HEK293T (cell line): Measurements from ENCODE around the gene KCTD15.

Experiments used
- CTCF ChIA-PET: fragments of 350-600 bp; formaldehyde crosslinking; extraction: SDS; loops from one replicate; lab custom pipeline; 2021; ENCODE audit warnings: antibody characterized with exemption, inconsistent platforms; lab: Yijun Ruan, JAX
- POLR2A ChIA-PET: fragments of 350-600 bp; formaldehyde crosslinking; extraction: SDS; loops from one replicate; lab custom pipeline; 2020; ENCODE audit warnings: antibody characterized with exemption, inconsistent platforms; lab: Yijun Ruan, JAX
- DNase-seq: peaks from one replicate; pipeline ENCODE4 v3.0.0; 2012; ENCODE audit warnings: mixed read lengths; ENCODE audit errors: extremely low spot score
- ARNT ChIP-seq: fragments of 450-650 bp; IDR thresholded peaks from 2 replicates; pipeline ENCODE4 v1.6.1; 2017; ENCODE audit warnings: mild to moderate bottlenecking
- BHLHE40 ChIP-seq: fragments of 450-650 bp; IDR thresholded peaks from 2 replicates; pipeline ENCODE4 v1.6.1; 2016; ENCODE audit warnings: mild to moderate bottlenecking, moderate library complexity, borderline replicate concordance
- CTBP1 ChIP-seq: fragments of 450-650 bp; IDR thresholded peaks from 2 replicates; pipeline ENCODE4 v1.6.1; 2016; ENCODE audit warnings: borderline replicate concordance
- ELF4 ChIP-seq: fragments of 450-650 bp; IDR thresholded peaks from 2 replicates; pipeline ENCODE4 v1.6.1; 2017; ENCODE audit warnings: antibody characterized with exemption
- FOXA1 ChIP-seq: fragments of 450-650 bp; IDR thresholded peaks from 2 replicates; pipeline ENCODE4 v1.6.1; 2016; ENCODE audit warnings: mild to moderate bottlenecking
- FOXK2 ChIP-seq: fragments of 450-650 bp; IDR thresholded peaks from 2 replicates; pipeline ENCODE4 v1.6.1; 2016; ENCODE audit warnings: mild to moderate bottlenecking
- FOXM1 ChIP-seq: fragments of 450-650 bp; IDR thresholded peaks from 2 replicates; pipeline ENCODE4 v1.6.1; 2017; ENCODE audit warnings: mild to moderate bottlenecking, borderline replicate concordance
- HDGF ChIP-seq: fragments of 450-650 bp; IDR thresholded peaks from 2 replicates; pipeline ENCODE4 v1.6.1; 2017; ENCODE audit warnings: antibody characterized with exemption, borderline replicate concordance
- L3MBTL2 ChIP-seq: fragments of 450-650 bp; conservative IDR thresholded peaks from 2 replicates; pipeline ENCODE4 v1.6.1; 2016; ENCODE audit warnings: mild to moderate bottlenecking
- LEF1 ChIP-seq: fragments of 450-650 bp; IDR thresholded peaks from 2 replicates; pipeline ENCODE4 v1.6.1; 2017; ENCODE audit warnings: mild to moderate bottlenecking, borderline replicate concordance
- NFRKB ChIP-seq: fragments of 450-650 bp; IDR thresholded peaks from 2 replicates; pipeline ENCODE4 v1.6.1; 2016; ENCODE audit warnings: mild to moderate bottlenecking, moderate library complexity
- PKNOX1 ChIP-seq: fragments of 450-650 bp; IDR thresholded peaks from 2 replicates; pipeline ENCODE4 v1.6.1; 2016
- SP1 ChIP-seq: fragments of 450-650 bp; IDR thresholded peaks from 2 replicates; pipeline ENCODE4 v1.6.1; 2017
- SUZ12 ChIP-seq: fragments of 450-650 bp; IDR thresholded peaks from 2 replicates; pipeline ENCODE4 v1.6.1; 2016; ENCODE audit warnings: mild to moderate bottlenecking
- TARDBP ChIP-seq: fragments of 450-650 bp; IDR thresholded peaks from 2 replicates; pipeline ENCODE4 v1.6.1; 2016
- ZNF384 ChIP-seq: fragments of 450-650 bp; IDR thresholded peaks from 2 replicates; pipeline ENCODE4 v1.6.1; 2016

KCTD15 gene

GRCh38 chr19:33755099-33756035, 41.3 kb upstream of the KCTD15 start:
- DNase-seq, result no peak
- ChIA-PET CTCF (interaction anchor here (1.0 kb wide), 1 partner anchor 323 kb away, joined by 5 read pairs; no protein-coding TSS in a partner anchor), POLR2A (no interaction called here)
- no peak for TF ChIP-seq NFRKB
- TF ChIP-seq PKNOX1, result peak; percentile 34; the same call in 1 of the 2 replicates
- TF ChIP-seq FOXA1, result no peak

- ChIA-PET CTCF (interaction anchor here (1.0 kb wide), 1 partner anchor 324 kb away, joined by 5 read pairs; no protein-coding TSS in a partner anchor), POLR2A (no interaction called here)
- no peak for DNase-seq
- TF ChIP-seq SUZ12 (no peak), BHLHE40 (no peak), ARNT (no peak), TARDBP (no peak), ELF4 (no peak), HDGF (no peak), L3MBTL2 (no peak), LEF1 (no peak), CTBP1 (no peak), NFRKB (no peak), FOXA1 (no peak), PKNOX1 (no peak), SP1 (no peak), FOXK2 (no peak), ZNF384 (no peak), FOXM1 (no peak)
Measured at GRCh38 chr19:33756177-33756576, 40.5 kb upstream of the KCTD15 start.

GRCh38 chr19:33758541-33759013, 38.1 kb upstream of the KCTD15 start:
- no peak for TF ChIP-seq HDGF
- no peak for TF ChIP-seq FOXM1
- TF ChIP-seq SP1, result no peak
- TF ChIP-seq PKNOX1, result no peak
- no peak for TF ChIP-seq CTBP1
- no peak for TF ChIP-seq L3MBTL2
- TF ChIP-seq FOXK2, result no peak
- TF ChIP-seq FOXA1, result no peak
- no peak for TF ChIP-seq ELF4
- no peak for TF ChIP-seq LEF1
- TF ChIP-seq SUZ12, result no peak
- no peak for TF ChIP-seq BHLHE40
- TF ChIP-seq TARDBP, result no peak
- no peak for TF ChIP-seq ARNT
- ChIA-PET POLR2A (no interaction called here), CTCF (no interaction called here)
- no peak for DNase-seq

- ChIA-PET CTCF (no interaction called here), POLR2A (no interaction called here)
- no peak for DNase-seq
- TF ChIP-seq TARDBP (no peak), LEF1 (no peak), FOXM1 (no peak), NFRKB (no peak), SUZ12 (no peak), CTBP1 (no peak), ELF4 (no peak), BHLHE40 (no peak), PKNOX1 (no peak), FOXK2 (no peak), HDGF (no peak), ZNF384 (no peak)
Measured at GRCh38 chr19:33759356-33759755, 37.3 kb upstream of the KCTD15 start.

- ChIA-PET POLR2A (no interaction called here), CTCF (no interaction called here)
- no peak for TF ChIP-seq FOXK2
- TF ChIP-seq TARDBP, result no peak
- TF ChIP-seq PKNOX1, result no peak
- TF ChIP-seq SP1, result no peak
- DNase-seq, result no peak
Measured at GRCh38 chr19:33763633-33764371, 32.9 kb upstream of the KCTD15 start.
